Measurements from ENCODE around the gene ROR2. TPM values are rescaled to one million over a fixed set of nuclear protein-coding genes. Genes with fewer than 3 reads are reported as not detected.
A peak's percentile ranks its signal among the peaks of the same experiment; 100 is the strongest.

The ROR2 gene
- total RNA-seq, 1 experiment from 2014 or later = 0.68 TPM

GRCh38 chr9:91611582-91611981 is 338.4 kb downstream of the ROR2 start:
- ChIA-PET POLR2A (no interaction called here), CTCF (no interaction called here)
- no peak overlapping the region for H3K4me3 Mint-ChIP-seq (ENCODE audit: unreplicated experiment)
- intact Hi-C loops (cut with micrococcal nuclease; ENCODE audit: unreplicated experiment) = no loop called here
- H3K27ac Mint-ChIP-seq (ENCODE audit: unreplicated experiment) = no peak overlapping the region
- H3K36me3 Mint-ChIP-seq (ENCODE audit: insufficient read depth, unreplicated experiment) = no peaks in the 10 kb centered on the region
- DNase-seq = no peak
- H3K9me3 Mint-ChIP-seq (ENCODE audit: unreplicated experiment) = no peaks in the 10 kb centered on the region
- no peaks in the 10 kb centered on the region for H3K36me3 ChIP-seq (ENCODE audit: control insufficient read depth, insufficient read depth, low read length)
- H3K27me3 Mint-ChIP-seq (ENCODE audit: insufficient read depth, unreplicated experiment) = no peaks in the 10 kb centered on the region
- H3K4me1 Mint-ChIP-seq (ENCODE audit: low read depth, unreplicated experiment) = peaks cover 18% of the 10 kb centered on the region
- no peak overlapping the region for H3K4me3 ChIP-seq (ENCODE audit: low read depth, low read length)
- peaks cover 19% of the 10 kb centered on the region; the same call in 1 of the 2 replicates for H3K4me1 ChIP-seq
- BruUV-seq (replicated peaks) = no TSS peak
- TF ChIP-seq CTCF (IDR thresholded peaks at IDR 0.05; ENCODE audit: insufficient read depth in 1 of 2, low read depth in 1 of 2, low read length in 1 of 2, severe bottlenecking in 1 of 2, unreplicated experiment in 1 of 2) = no peak
- no peaks in the 10 kb centered on the region for H3K27me3 ChIP-seq (replicated peaks; ENCODE audit: control insufficient read depth, insufficient read depth, low read length)
- H3K9me3 ChIP-seq = no peaks in the 10 kb centered on the region

DNA sequence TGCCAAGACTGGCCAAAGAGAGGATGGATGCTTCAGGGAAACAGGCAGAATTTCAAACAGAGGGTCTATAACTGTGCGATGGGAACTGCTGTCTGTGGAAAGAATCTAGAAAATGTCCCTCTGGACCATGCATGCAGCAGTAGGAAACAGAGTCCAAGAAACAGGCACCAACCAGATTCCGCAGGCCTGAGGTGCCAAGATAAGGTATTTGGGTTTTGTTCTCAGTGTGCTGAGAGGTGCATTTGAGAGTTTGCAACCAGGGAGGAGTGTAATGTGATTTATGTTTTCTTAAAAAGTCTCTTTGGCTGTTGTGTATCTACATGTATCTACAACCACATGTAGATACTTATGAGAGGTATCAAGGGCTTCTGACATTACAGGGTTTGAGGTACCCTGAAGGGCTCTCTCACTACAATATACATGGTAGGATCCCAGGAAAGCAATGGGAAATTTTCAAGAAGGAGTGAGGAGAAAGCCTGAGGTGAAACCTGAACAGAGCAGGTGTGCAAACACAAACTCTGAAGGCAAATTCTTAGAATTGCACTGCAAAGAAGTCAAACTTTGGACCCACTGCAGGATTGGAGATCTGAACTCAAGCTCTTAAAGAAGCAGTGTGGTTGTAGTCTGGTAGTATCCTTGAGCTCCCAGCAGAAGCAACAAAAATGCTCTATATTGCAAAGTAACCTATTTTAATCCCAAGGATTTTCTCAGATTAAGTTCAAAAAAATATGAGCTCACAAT is 343.6 kb downstream of the ROR2 start:
- peak overlapping the region; percentile 92 for H3K27ac Mint-ChIP-seq (ENCODE audit: unreplicated experiment)
- H3K9me3 Mint-ChIP-seq (ENCODE audit: unreplicated experiment) = no peaks in the 10 kb centered on the region
- peaks cover 43% of the 10 kb centered on the region for H3K4me1 ChIP-seq
- no TSS peak for BruUV-seq (replicated peaks)
- no peak for TF ChIP-seq CTCF (IDR thresholded peaks at IDR 0.05; ENCODE audit: insufficient read depth in 1 of 2, low read depth in 1 of 2, low read length in 1 of 2, severe bottlenecking in 1 of 2, unreplicated experiment in 1 of 2)
- ChIA-PET POLR2A (no interaction called here), CTCF (no interaction called here)
- H3K4me3 ChIP-seq (ENCODE audit: low read depth, low read length) = no peak overlapping the region
- no peaks in the 10 kb centered on the region for H3K36me3 Mint-ChIP-seq (ENCODE audit: insufficient read depth, unreplicated experiment)
- H3K9me3 ChIP-seq = no peaks in the 10 kb centered on the region
- H3K36me3 ChIP-seq (ENCODE audit: control insufficient read depth, insufficient read depth, low read length) = no peaks in the 10 kb centered on the region
- peaks cover 26% of the 10 kb centered on the region for H3K4me1 Mint-ChIP-seq (ENCODE audit: low read depth, unreplicated experiment)
- peak overlapping the region; percentile 47 for H3K4me3 Mint-ChIP-seq (ENCODE audit: unreplicated experiment)
- H3K27me3 Mint-ChIP-seq (ENCODE audit: insufficient read depth, unreplicated experiment) = no peaks in the 10 kb centered on the region
- intact Hi-C loops (cut with micrococcal nuclease; ENCODE audit: unreplicated experiment) = loop anchor here (5.0 to 10.0 kb wide), 2 partner anchors 46 to 72 kb away; no protein-coding TSS in a partner anchor
- no peaks in the 10 kb centered on the region for H3K27me3 ChIP-seq (replicated peaks; ENCODE audit: control insufficient read depth, insufficient read depth, low read length)
- DNase-seq = peak; percentile 58 to 61

DNA sequence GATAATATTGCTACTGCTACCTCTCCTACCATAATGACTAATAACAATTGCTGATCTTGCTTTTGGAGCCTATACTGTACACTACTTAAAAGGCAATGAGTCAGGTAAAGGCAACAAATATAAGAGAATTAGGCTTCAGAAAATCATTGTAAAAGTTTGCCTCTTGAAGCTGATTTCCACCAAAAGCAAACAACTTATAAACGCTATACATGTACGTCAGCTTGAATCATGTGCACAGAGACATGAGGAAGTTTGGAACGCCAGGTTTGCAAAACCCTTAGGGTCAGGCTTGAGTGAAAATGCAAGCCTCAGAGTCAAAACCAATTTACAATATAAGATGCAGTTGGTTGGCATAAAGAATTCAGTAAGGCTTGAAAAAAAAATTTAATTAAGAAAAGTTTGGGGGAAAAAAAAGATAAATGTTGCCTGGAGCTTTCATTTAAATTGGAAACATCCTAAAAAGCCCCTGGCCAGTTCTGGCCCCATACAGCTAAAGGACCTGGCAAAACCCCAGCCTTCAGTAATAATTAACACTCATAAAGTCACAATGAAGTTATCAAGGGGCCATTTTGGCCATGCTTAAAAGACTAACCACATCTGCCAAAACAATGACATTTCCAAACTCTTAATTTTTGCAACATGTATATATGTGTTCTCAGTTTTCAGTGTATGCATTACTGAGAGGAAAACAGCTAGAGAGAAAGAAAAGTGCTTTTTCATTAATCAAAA is 345.4 kb downstream of the ROR2 start:
- CTCF ChIA-PET = no interaction called here
- no peak overlapping the region for H3K4me3 ChIP-seq (ENCODE audit: low read depth, low read length)
- no peaks in the 10 kb centered on the region for H3K36me3 ChIP-seq (ENCODE audit: control insufficient read depth, insufficient read depth, low read length)
- peaks cover 43% of the 10 kb centered on the region for H3K4me1 ChIP-seq
- peaks cover 26% of the 10 kb centered on the region for H3K4me1 Mint-ChIP-seq (ENCODE audit: low read depth, unreplicated experiment)
- BruUV-seq (replicated peaks) = no TSS peak
- no peaks in the 10 kb centered on the region for H3K27me3 ChIP-seq (replicated peaks; ENCODE audit: control insufficient read depth, insufficient read depth, low read length)
- intact Hi-C loops (cut with micrococcal nuclease; ENCODE audit: unreplicated experiment) = loop anchor here (5.0 to 10.0 kb wide), 2 partner anchors 48 to 70 kb away; no protein-coding TSS in a partner anchor
- H3K36me3 Mint-ChIP-seq (ENCODE audit: insufficient read depth, unreplicated experiment) = no peaks in the 10 kb centered on the region
- peak overlapping the region; percentile 92 for H3K27ac Mint-ChIP-seq (ENCODE audit: unreplicated experiment)
- DNase-seq = no peak
- no peaks in the 10 kb centered on the region for H3K27me3 Mint-ChIP-seq (ENCODE audit: insufficient read depth, unreplicated experiment)
- POLR2A ChIA-PET = no interaction called here
- TF ChIP-seq CTCF (IDR thresholded peaks at IDR 0.05; ENCODE audit: insufficient read depth in 1 of 2, low read depth in 1 of 2, low read length in 1 of 2, severe bottlenecking in 1 of 2, unreplicated experiment in 1 of 2) = no peak
- no peaks in the 10 kb centered on the region for H3K9me3 ChIP-seq
- no peak overlapping the region for H3K4me3 Mint-ChIP-seq (ENCODE audit: unreplicated experiment)
- H3K9me3 Mint-ChIP-seq (ENCODE audit: unreplicated experiment) = no peaks in the 10 kb centered on the region
